Measurements from ENCODE around the gene FBXO47.

DNA sequence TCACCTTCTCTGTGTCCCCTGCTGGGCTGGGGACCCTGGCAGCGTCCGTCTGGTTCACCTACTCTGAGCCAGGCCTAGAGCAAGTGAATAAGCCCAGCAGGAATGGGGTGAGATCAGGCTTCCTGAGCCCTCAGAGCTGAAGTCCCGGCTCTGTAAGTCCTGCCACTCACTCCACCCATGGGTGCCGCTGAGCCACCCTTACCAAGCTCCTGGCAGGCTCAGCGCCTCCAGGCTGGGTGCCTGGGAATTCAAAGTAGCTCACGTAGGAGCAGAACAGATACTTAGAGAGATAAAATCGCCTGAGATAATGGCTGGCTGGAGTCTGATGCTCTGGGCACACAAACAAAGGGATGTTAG lies 51.6 kb downstream of the FBXO47 start:
- no peak for TF ChIP-seq CTCF (conservative IDR thresholded peaks at IDR 0.05)
- no peak for TF ChIP-seq ZFX (IDR thresholded peaks at IDR 0.05)
